H9 (cell line): Measurements from ENCODE around the gene PEX12. TPM values are rescaled to one million over a fixed set of nuclear protein-coding genes. Genes with fewer than 3 reads are reported as not detected.
"Not testable (repeated sequence)": the region's sequence is repeated elsewhere in the genome, so short reads cannot be mapped to it uniquely, and the experiment has no call there.

Experiments
- DNase-seq: peaks from one replicate; pipeline ENCODE4 v3.0.0-alpha.2; 2017
- H2AFZ ChIP-seq: one replicate; pipeline ENCODE4 v1.6.1; 2013; ENCODE audit warnings: mild to moderate bottlenecking, low read length, control low read depth, moderate library complexity
- H2AK5ac ChIP-seq: 2 replicates; pipeline ENCODE4 v1.6.1; 2013; ENCODE audit warnings: low read length, control low read depth, mixed read lengths; ENCODE audit not compliant: insufficient read length
- H2BK120ac ChIP-seq: one replicate; pipeline ENCODE4 v1.6.1; 2013; ENCODE audit warnings: low read depth, mild to moderate bottlenecking, low read length, control low read depth, inconsistent platforms; ENCODE audit not compliant: poor library complexity, severe bottlenecking
- H2BK12ac ChIP-seq: 2 replicates; pipeline ENCODE4 v1.6.1; 2013; ENCODE audit warnings: low read length, control low read depth, mixed read lengths, low read depth; ENCODE audit not compliant: insufficient read length
- H2BK15ac ChIP-seq: 2 replicates; pipeline ENCODE4 v1.6.1; 2013; ENCODE audit warnings: low read depth, low read length, control low read depth
- H2BK20ac ChIP-seq: one replicate; pipeline ENCODE4 v1.6.1; 2013; ENCODE audit warnings: low read depth, mild to moderate bottlenecking, low read length, control low read depth, inconsistent platforms; ENCODE audit not compliant: poor library complexity, severe bottlenecking
- H2BK5ac ChIP-seq: 2 replicates; pipeline ENCODE4 v1.6.1; 2013; ENCODE audit warnings: low read length, control low read depth, mixed read lengths; ENCODE audit not compliant: insufficient read length
- H3K14ac ChIP-seq: 2 replicates; pipeline ENCODE4 v1.6.1; 2013; ENCODE audit warnings: low read length, control low read depth; ENCODE audit not compliant: insufficient read depth
- H3K18ac ChIP-seq: 2 replicates; pipeline ENCODE4 v1.6.1; 2013; ENCODE audit warnings: low read depth, mild to moderate bottlenecking, mixed read lengths, low read length, control low read depth; ENCODE audit not compliant: insufficient read length
- H3K23ac ChIP-seq: 2 replicates; pipeline ENCODE4 v1.6.1; 2013; ENCODE audit warnings: low read length, control low read depth, mixed read lengths, low read depth; ENCODE audit not compliant: insufficient read length
- H3K23me2 ChIP-seq: 2 replicates; pipeline ENCODE4 v1.6.1; 2013; ENCODE audit warnings: low read depth, mild to moderate bottlenecking, mixed read lengths, low read length, control low read depth; ENCODE audit not compliant: insufficient read length, poor library complexity, severe bottlenecking
- H3K27ac ChIP-seq: 2 replicates; pipeline ENCODE4 v1.5.1; 2013; ENCODE audit warnings: low read length, control low read depth, mixed read lengths, low read depth; ENCODE audit not compliant: insufficient read length
- H3K27me3 ChIP-seq: 2 replicates; pipeline ENCODE4 v1.6.1; 2013; ENCODE audit warnings: low read length, control low read depth, inconsistent platforms; ENCODE audit not compliant: insufficient read depth
- H3K4ac ChIP-seq: 2 replicates; pipeline ENCODE4 v1.6.1; 2013; ENCODE audit warnings: low read depth, mild to moderate bottlenecking, control low read depth, inconsistent platforms, low read length, moderate library complexity
- H3K4me1 ChIP-seq: 2 replicates; pipeline ENCODE4 v1.6.1; 2013; ENCODE audit warnings: low read length, control low read depth, inconsistent platforms; ENCODE audit not compliant: insufficient read depth
- H3K4me2 ChIP-seq: 2 replicates; pipeline ENCODE4 v1.6.1; 2013; ENCODE audit warnings: low read length, control low read depth, mixed read lengths; ENCODE audit not compliant: insufficient read length, insufficient read depth
- H3K56ac ChIP-seq: 2 replicates; pipeline ENCODE4 v1.6.1; 2013; ENCODE audit warnings: low read depth, mild to moderate bottlenecking, mixed read lengths, low read length, control low read depth; ENCODE audit not compliant: insufficient read length
- H3K79me1 ChIP-seq: 2 replicates; pipeline ENCODE4 v1.6.1; 2013; ENCODE audit warnings: low read depth, mild to moderate bottlenecking, moderate library complexity, low read length, control low read depth, inconsistent platforms; ENCODE audit not compliant: insufficient read depth, poor library complexity, severe bottlenecking
- H3K79me2 ChIP-seq: 2 replicates; pipeline ENCODE4 v1.6.1; 2013; ENCODE audit warnings: low read length, control low read depth, inconsistent platforms; ENCODE audit not compliant: insufficient read depth
- H3K9ac ChIP-seq: 2 replicates; pipeline ENCODE4 v1.6.1; 2013; ENCODE audit warnings: low read length, control low read depth, mixed read lengths; ENCODE audit not compliant: insufficient read length; ENCODE audit errors: extremely low read depth
- H3K9me3 ChIP-seq: one replicate; pipeline ENCODE4 v1.6.1; 2013; ENCODE audit warnings: low read depth, low read length, inconsistent platforms; ENCODE audit not compliant: control insufficient read depth
- H3T11ph ChIP-seq: one replicate; pipeline ENCODE4 v1.6.1; 2013; ENCODE audit warnings: mild to moderate bottlenecking, low read length, control low read depth, inconsistent platforms
- H4K20me1 ChIP-seq: one replicate; pipeline ENCODE4 v1.6.1; 2013; ENCODE audit not compliant: control insufficient read depth, insufficient read length, insufficient read depth
- H4K5ac ChIP-seq: 2 replicates; pipeline ENCODE4 v1.6.1; 2013; ENCODE audit warnings: low read depth, mild to moderate bottlenecking, mixed read lengths, low read length, control low read depth; ENCODE audit not compliant: insufficient read length
- H4K8ac ChIP-seq: replicated peaks from 2 replicates; pipeline ENCODE4 v1.6.1; 2013; ENCODE audit warnings: low read length, control low read depth, mixed read lengths, low read depth; ENCODE audit not compliant: insufficient read length
- H4K91ac ChIP-seq: 2 replicates; pipeline ENCODE4 v1.6.1; 2013; ENCODE audit warnings: low read depth, mild to moderate bottlenecking, moderate library complexity, mixed read lengths, low read length, control low read depth; ENCODE audit not compliant: insufficient read length
- H3K27ac Mint-ChIP-seq, 3 experiments: 2 replicates in 2 of 3; 3 replicates in 1 of 3; pipeline ENCODE4 v1.8.0; 2020 to 2021; ENCODE audit warnings: mixed read lengths in 3 of 3, mild to moderate bottlenecking in 1 of 3, moderate library complexity in 1 of 3
- H3K27me3 Mint-ChIP-seq: 2 replicates; pipeline ENCODE4 v1.8.0; 2021; ENCODE audit warnings: low read depth, mild to moderate bottlenecking, moderate library complexity, mixed read lengths
- H3K36me3 Mint-ChIP-seq, 3 experiments: 2 replicates in 2 of 3; 3 replicates in 1 of 3; pipeline ENCODE4 v1.8.0; 2020 to 2021; ENCODE audit warnings: low read depth in 3 of 3, mixed read lengths in 3 of 3; ENCODE audit not compliant: insufficient read depth in 1 of 3
- H3K4me1 Mint-ChIP-seq, 2 experiments: 2 replicates each; pipeline ENCODE4 v1.8.0; 2020; ENCODE audit warnings: mixed read lengths in 2 of 2
- H3K4me3 Mint-ChIP-seq, 2 experiments: 2 replicates in 1 of 2; 3 replicates in 1 of 2; pipeline ENCODE4 v1.8.0; 2020 to 2021; ENCODE audit warnings: mild to moderate bottlenecking in 2 of 2, mixed read lengths in 2 of 2, moderate library complexity in 1 of 2
- H3K9me3 Mint-ChIP-seq, 2 experiments: 2 replicates in 1 of 2; 3 replicates in 1 of 2; pipeline ENCODE4 v1.8.0; 2020; ENCODE audit warnings: mild to moderate bottlenecking in 2 of 2, mixed read lengths in 2 of 2, moderate library complexity in 1 of 2
- WGBS: extraction: QIAGEN DNeasy Blood & Tissue Kit; methylation state at CpG from one replicate; pipeline ENCODE4 v1.1.7; 2013; ENCODE audit warnings: missing lambda C conversion rate, low lambda C conversion rate, mixed read lengths; ENCODE audit not compliant: insufficient read length; ENCODE audit errors: extremely low coverage; 5-methylcytosine and 5-hydroxymethylcytosine counted together
- total RNA-seq: library from RNA; stranded (reverse); gene quantifications from 2 replicates; pipeline ENCODE4 v1.2.1, GENCODE V29; 2021
- TF ChIP-seq, protein P1 (sequence below): fragments of 200-600 bp; sonication (generic); conservative IDR thresholded peaks from 3 replicates; pipeline ENCODE4 v1.8.0; 2021; ENCODE audit warnings: antibody characterized with exemption, mild to moderate bottlenecking

PEX12 gene
- total RNA-seq, 1 experiment from 2014 or later: 5.4 TPM

DNA sequence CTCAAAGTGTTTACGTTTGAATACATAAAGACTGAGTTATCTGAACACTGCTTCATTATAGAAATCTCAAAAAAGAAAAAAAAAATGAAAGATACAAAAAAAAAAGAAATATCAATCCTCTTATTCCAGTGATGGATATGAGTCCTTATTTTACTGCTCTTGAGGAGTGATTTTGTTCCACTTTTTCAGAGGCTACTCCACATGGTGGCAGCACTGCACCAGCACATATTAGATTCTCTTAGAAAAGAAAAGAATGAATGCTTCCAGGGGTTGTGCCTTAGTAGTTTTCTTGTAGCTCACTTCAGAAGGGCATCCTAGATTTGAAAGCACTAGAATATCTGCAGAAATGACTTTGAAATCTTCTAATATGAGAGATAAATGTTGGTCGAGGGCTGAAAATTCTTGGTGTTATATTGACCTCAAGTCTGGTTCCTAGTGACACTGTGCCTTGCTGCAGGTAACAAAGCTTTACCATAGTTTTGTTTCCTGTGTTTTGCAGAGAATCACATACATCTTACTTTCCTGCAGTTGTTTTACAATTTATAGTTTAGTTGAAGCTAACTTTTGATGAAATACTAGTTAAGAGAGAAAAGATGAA is 34.7 kb upstream of the PEX12 start:
- H3K27ac Mint-ChIP-seq: no peak overlapping the region
- H3K27me3 Mint-ChIP-seq: no peaks in the 10 kb centered on the region
- Histone ChIP-seq H4K8ac (no peak overlapping the region), H2BK20ac (no peak overlapping the region), H3K23me2 (no peaks in the 10 kb centered on the region), H3K9me3 (no peaks in the 10 kb centered on the region), H2AK5ac (no peak overlapping the region), H3K23ac (no peak overlapping the region), H3T11ph (no peak overlapping the region), H2BK12ac (no peak overlapping the region), H2BK5ac (no peak overlapping the region), H3K4me1 (no peaks in the 10 kb centered on the region), H3K79me2 (no peaks in the 10 kb centered on the region), H3K14ac (no peak overlapping the region), H3K4me2 (no peak overlapping the region), H4K5ac (no peak overlapping the region), H2BK120ac (no peak overlapping the region), H4K20me1 (no peaks in the 10 kb centered on the region), H3K9ac (no peak overlapping the region), H3K79me1 (no peaks in the 10 kb centered on the region), H3K27ac (no peak overlapping the region), H4K91ac (no peak overlapping the region), H3K18ac (no peak overlapping the region), H3K4ac (no peak overlapping the region), H2AFZ (no peak overlapping the region), H2BK15ac (no peak overlapping the region), H3K27me3 (no peaks in the 10 kb centered on the region), H3K56ac (no peak overlapping the region)
- no peaks in the 10 kb centered on the region for H3K9me3 Mint-ChIP-seq
- peaks cover 4 to 34% (median 23%) of the 10 kb centered on the region in 3 experiments; a peak in 6 of 7 replicates for H3K36me3 Mint-ChIP-seq
- TF ChIP-seq, protein P1, sequence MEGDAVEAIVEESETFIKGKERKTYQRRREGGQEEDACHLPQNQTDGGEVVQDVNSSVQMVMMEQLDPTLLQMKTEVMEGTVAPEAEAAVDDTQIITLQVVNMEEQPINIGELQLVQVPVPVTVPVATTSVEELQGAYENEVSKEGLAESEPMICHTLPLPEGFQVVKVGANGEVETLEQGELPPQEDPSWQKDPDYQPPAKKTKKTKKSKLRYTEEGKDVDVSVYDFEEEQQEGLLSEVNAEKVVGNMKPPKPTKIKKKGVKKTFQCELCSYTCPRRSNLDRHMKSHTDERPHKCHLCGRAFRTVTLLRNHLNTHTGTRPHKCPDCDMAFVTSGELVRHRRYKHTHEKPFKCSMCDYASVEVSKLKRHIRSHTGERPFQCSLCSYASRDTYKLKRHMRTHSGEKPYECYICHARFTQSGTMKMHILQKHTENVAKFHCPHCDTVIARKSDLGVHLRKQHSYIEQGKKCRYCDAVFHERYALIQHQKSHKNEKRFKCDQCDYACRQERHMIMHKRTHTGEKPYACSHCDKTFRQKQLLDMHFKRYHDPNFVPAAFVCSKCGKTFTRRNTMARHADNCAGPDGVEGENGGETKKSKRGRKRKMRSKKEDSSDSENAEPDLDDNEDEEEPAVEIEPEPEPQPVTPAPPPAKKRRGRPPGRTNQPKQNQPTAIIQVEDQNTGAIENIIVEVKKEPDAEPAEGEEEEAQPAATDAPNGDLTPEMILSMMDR: peak; percentile 77
- WGBS: no CpG with 5 or more reads among the region's 2 CpGs
- no peak for DNase-seq
- no peaks in the 10 kb centered on the region for H3K4me1 Mint-ChIP-seq
- no peak overlapping the region for H3K4me3 Mint-ChIP-seq

DNA sequence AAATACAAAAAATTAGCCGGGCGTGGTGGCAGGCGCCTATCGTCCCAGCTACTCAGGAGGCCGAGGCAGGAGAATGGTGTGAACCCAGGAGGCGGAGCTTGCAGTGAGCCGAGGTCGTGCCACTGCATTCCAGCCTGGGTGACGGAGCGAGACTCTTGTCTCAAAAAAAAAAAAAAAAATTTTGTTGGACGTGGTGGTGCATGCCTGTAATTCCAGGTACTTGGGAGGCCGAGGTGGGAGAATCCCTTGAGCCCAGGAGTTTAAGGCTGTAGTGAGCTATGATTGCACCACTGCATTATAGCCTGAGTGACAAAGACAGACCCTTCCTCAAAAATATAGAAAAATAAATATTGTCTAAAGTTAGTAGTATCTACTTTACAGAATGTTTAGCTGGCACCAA is 32.4 kb upstream of the PEX12 start:
- H3K23me2 ChIP-seq, H2BK20ac ChIP-seq, H3K4me2 ChIP-seq, H3K14ac ChIP-seq, H3K9me3 Mint-ChIP-seq, H3K27me3 ChIP-seq, H2BK120ac ChIP-seq, H2BK15ac ChIP-seq, H3K9ac ChIP-seq, H3K9me3 ChIP-seq, H2BK12ac ChIP-seq, H2AFZ ChIP-seq, H3K56ac ChIP-seq, H3K79me2 ChIP-seq, H4K20me1 ChIP-seq, H3T11ph ChIP-seq, H4K8ac ChIP-seq, H3K79me1 ChIP-seq, H3K4me1 Mint-ChIP-seq, H3K27ac Mint-ChIP-seq, H3K4me3 Mint-ChIP-seq, H3K4ac ChIP-seq, H2AK5ac ChIP-seq, H3K27ac ChIP-seq, H4K5ac ChIP-seq, H3K23ac ChIP-seq, DNase-seq, H3K4me1 ChIP-seq, H4K91ac ChIP-seq, H3K18ac ChIP-seq, H2BK5ac ChIP-seq, H3K27me3 Mint-ChIP-seq: not testable (repeated sequence)
- peaks cover 6 to 52% (median 43%) of the 10 kb centered on the region in 3 experiments; a peak in 6 of 7 replicates for H3K36me3 Mint-ChIP-seq
- no CpG with 5 or more reads among the region's 12 CpGs for WGBS
